ENCODE results near the gene GOLGA8T.
"Not testable (repeated sequence)": the region's sequence is repeated elsewhere in the genome, so short reads cannot be mapped to it uniquely, and the experiment has no call there.

GOLGA8T gene, protein sequence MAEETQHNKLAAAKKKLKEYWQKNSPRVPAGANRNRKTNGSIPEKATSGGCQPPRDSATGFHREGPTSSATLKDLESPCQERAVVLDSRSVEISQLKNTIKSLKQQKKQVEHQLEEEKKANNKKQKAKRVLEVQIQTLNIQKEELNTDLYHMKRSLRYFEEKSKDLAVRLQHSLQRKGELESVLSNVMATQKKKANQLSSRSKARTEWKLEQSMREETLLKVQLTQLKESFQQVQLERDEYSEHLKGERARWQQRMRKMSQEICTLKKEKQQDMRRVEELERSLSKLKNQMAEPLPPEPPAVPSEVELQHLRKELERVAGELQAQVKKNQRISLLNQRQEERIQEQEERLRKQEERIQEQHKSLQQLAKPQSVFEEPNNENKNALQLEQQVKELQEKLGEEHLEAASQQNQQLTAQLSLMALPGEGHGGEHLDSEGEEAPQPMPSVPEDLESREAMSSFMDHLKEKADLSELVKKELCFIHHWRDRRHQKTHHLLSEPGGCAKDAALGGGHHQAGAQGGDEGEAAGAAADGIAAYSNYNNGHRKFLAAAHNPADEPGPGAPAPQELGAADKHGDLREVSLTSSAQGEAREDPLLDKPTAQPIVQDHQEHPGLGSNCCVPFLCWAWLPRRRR

DNA sequence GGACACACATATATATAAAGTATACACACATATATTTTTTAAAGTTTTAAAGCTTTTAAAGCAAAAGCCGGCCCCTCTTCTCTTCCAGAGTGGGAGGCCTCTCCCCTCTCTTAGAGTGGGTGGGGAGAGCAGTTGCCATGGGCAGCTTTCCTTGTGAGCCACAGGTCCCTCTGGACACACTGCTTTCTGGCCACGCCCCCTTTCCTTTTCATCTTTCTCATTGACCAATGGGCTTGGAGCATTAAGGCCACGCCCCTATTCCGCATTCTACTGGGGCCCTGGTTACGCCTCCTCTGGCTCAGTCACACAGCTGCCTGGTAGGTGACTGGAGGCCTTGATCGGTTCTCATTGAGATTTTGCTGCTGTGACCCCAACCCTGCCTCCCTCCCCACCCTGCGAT lies at the start of gene GOLGA8T:
Gene GOLGA8T, plus strand, starts transcription at position 301 of the 400 bp plus-strand sequence. Its CDS starts 98 bp downstream, at position 399.
- not testable (repeated sequence) for DNase-seq

DNA sequence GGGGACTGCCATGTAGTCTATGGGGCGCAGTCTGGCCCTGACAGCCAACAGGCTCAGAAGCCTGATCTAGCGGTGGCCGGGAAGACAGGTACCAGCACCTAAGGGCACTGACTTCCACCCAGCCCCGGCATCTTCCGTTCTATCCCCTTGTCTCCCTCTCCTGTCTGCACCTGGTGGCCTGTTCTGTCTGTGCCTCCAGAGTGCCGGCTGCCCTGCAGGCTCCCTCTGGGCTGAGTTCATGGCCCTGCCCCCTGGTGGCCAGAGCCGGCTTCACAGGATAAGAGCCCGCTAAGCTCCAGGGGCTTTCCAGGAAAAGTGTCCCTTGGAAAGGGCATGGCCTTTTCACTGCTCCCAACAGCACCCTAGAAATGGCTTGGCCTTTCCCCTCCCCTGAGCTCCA lies 37.0 kb upstream of the GOLGA8T start:
- DNase-seq, result not testable (repeated sequence)

DNA sequence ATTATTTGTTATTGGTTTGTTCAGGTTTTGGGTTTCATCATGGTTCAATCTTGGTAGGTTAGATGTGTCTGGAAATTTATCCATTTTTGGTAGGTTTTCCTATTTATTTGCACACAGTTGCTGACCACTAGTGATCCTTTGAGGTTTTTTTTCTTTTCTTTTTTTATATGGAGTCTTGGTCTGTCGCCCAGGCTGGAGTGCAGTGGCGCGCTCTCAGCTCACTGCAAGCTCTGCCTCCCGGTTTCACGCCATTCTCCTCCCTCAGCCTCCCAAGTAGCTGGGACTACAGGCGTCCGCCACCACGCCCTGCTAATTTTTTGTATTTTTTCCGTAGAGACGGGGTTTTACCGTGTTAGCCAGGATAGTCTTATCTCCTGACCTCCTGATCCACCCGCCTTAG lies 32.0 kb upstream of the GOLGA8T start:
- not testable (repeated sequence) for DNase-seq

DNA sequence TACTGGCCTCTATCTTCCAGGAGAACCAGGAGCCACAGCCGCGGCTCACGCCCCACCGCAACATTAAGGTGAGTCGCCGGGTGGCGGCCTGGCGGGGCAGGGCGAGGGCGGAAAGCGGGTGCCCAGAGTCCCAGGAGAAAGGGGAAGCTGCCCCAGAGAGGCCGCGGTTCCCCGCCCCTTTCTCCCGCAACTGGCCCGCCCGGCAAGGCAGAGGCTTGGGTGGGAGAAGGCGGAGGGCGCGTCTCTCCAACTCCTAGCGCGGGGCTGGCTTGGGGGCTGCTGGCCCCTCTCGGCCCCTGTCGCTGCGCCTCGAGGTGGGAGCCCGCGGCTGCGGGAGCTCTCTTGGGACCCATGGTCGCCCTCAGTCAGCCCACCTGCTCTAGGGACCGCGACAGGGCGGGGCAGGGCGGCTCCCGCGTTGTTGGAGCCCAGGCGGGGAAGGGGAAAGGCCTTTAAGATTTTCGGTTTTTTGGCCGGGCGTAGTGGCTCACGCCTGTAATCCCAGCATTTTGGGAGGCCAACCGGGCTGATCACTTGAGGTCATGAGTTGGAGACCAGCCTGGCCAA lies 30.8 kb upstream of the GOLGA8T start:
- DNase-seq, result not testable (repeated sequence)

DNA sequence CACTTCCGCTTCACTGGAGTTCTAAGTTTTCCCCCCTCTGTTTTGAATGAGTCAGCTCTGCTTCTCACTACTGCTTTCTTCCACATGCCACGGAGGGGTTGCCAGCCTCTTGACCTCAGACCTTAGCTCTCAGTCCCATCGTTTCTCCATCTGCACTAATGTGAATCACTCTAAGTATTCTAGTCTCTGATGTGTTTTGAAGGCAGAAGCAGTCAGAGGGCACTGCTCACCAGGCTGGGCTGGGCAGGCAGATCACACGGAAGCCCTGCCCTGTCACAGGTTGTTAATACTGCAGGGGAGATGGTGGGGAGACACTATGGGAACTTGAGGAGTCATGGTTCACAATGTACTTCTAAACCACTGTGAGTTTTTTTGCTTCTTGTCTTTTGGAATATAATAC lies 24.3 kb upstream of the GOLGA8T start:
- DNase-seq, result not testable (repeated sequence)

DNA sequence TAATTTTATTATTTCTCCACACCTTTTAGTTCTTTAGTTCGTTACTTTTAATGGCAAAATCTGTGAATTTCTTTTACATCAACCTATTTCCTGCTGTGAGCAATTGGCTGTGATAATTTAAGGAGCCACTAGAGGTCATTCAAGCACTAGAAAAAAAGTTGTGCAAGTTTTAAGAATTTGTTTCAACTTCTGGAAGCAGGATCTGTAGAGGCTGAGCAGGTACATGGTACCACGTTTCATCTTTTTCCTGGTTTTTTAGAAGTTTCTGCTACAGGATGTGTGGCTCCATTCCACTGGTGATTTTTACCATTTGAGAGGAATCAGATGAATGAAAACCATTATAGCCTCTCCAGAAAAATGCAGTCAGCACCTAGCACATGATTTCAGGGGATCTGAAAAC lies 4.8 kb upstream of the GOLGA8T start:
- not testable (repeated sequence) for DNase-seq

DNA sequence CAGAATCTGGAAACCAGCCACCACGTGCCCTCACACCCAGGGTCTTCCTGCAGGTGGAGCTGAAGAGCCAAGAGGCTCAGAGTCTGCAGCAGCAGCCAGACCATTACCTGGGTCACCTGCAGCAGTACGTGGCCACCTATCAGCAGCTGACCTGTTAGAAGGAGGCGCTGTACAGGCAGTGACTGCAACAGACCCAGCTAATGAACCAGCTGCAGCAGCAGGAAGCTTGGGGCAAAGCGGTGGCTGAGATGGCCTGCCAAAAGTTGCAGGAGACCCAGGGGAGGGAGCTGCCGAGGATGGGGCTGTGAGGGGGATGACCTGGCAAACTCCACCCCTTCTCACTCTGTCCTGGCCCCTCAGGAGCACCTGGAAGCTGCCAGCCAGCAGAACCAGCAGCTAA lies 8.4 kb downstream of the GOLGA8T start:
- DNase-seq, result not testable (repeated sequence)

DNA sequence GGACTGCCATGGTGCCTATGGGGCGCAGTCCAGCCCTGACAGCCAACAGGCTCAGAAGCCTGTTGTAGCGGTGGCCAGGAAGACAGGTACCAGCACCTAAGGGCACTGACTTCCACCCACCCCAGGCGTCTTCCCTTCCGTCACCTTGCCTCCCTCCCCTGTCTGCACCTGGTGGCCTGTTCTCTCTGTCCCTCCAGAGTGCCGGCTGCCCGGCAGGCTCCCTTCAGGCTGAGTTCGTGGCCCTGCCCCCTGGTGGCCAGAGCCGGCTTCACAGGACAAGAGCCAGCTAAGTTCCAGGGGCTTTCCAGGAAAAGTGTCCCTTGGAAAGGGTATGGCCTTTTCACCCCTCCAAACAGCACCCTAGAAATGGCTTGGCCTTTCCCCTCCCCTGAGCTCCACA lies 15.0 kb downstream of the GOLGA8T start:
- DNase-seq, result not testable (repeated sequence)

DNA sequence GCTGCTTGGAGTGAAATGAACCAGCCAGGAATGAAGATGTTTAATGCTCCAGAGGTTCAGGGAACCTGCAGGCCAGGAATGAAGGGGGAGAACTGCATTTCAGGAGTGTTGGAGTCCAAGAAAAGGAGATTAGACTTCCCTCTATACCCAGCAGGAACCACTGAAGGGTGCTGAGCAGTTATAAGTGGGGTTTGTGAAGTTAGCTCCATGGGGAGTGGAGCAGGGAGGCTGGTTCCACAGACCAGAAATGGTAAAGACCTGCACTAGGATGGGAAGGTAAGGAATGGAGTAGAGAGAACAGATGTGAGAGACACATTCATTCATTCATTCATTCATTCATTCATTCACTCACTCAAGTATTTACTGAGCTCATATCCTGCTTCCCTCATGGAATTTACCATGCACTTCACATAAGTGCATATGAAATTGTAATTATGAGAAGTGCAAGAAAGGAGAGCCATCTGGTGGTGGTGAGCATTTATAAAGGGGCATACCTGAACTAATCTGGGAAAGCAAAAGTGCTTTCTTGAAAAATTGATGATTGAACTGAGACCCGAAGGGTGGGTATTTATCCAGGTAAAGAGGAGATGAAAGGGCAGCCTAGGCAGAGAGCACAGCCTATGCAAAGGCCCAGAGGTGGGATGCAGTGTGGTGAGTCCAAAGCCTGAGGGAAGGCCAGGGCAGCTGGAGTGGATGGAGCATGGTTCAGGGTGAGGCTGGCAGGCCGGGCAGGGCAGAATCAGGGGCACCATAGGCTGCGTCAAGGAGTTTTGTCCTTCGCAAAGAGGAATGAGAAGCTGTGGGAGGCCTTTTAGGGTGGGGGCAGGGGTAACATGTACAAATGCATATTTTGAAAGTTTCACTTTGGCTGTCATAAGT lies 27.9 kb downstream of the GOLGA8T start:
- not testable (repeated sequence) for DNase-seq

DNA sequence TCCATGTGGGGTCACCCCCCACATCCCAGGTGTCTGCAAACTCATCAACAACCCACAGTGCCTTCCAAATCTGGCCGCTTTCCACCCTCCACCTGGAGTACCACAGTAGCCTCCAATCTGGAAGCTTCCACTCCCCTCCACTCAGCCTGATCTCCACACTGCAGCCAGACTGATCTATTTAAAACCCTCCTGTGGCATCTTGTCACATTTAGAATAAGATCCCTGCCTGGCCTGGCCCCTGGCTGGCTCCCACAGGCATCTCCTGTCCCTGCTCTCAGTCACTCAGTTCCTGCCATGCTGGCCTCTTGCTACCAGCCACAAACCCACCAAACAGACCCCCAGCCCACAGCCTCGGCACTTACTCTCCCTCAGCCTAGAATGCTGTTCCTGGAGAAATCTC lies 28.9 kb downstream of the GOLGA8T start:
- DNase-seq, result not testable (repeated sequence)

DNA sequence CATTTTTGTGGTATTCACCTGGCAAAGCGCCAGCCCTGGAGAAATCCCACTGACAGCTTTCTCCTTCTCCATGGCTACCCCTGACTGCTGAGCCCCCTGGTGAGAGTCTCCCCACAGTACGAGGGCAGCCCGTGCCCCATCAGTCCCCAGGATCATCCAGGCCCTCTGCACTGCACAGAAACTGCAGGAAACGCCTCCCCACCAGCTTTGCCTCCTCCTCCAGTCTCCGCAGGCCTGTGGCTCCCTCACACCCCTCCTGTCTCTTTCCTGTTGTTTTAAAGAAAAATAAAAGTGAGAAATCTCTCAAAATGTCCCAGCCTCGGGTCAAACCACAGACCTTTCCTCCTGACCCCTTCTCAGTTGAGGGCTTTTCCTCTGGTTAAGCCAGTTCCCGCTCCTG lies 29.4 kb downstream of the GOLGA8T start:
- DNase-seq, result not testable (repeated sequence)

DNA sequence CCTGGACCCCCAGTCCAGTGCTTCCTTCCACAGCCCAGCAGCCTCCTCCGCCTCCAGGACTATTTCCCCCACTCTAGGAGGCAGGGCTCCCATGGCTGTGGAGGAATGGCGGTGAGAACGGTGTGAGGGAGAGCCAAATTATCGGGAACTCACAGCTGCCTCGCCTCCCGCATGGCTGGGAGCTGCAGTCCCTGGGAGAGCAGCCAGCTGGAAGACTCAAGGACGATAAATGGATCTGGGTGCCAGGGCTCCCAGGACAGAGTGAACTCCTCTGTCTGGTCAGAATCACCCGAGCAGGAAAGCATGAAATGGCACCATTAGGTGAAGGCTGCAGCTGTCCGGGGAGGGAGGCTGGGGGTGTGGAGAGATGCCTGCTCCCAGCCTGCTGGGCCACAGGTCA lies 32.6 kb downstream of the GOLGA8T start:
- DNase-seq, result not testable (repeated sequence)

DNA sequence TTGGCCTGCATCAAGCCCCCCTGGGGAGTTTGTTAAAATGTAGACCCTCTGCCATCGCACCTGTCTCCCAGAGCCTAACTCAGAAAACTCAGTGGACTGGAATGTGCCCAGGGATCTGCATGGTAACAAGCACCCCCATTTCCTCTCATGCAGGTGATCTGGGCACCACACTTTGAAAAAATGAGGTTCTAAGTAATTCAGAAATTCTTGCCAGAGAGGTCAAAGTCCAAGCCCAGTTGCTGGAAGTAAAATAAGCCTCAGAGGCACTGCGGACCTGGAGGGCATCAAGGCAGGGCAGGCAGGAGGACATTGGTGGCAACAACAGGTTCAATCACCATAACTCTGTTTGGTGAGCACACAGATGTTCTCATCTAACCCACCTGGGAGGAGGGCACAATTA lies 33.0 kb downstream of the GOLGA8T start:
- not testable (repeated sequence) for DNase-seq

DNA sequence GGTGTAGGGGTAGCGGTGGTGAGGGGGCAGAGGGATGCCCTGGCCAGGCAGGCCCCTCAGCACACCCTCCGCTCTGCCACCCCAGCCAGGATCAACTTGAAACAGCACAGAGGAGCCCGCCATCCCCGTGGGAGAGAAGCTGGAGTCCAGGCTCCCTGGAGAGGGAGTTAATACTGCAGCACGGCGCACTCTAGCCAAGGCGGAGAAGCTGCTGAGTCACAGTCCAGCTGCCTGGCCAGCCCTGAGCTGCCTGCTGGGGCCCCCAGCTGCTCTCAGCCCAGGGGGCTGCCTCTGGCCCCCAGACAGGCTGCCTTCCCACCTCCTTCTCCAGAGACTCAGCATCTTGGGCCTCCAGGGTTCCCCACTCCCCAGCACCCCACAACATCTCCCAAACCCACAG lies 36.6 kb downstream of the GOLGA8T start:
- DNase-seq, result not testable (repeated sequence)

DNA sequence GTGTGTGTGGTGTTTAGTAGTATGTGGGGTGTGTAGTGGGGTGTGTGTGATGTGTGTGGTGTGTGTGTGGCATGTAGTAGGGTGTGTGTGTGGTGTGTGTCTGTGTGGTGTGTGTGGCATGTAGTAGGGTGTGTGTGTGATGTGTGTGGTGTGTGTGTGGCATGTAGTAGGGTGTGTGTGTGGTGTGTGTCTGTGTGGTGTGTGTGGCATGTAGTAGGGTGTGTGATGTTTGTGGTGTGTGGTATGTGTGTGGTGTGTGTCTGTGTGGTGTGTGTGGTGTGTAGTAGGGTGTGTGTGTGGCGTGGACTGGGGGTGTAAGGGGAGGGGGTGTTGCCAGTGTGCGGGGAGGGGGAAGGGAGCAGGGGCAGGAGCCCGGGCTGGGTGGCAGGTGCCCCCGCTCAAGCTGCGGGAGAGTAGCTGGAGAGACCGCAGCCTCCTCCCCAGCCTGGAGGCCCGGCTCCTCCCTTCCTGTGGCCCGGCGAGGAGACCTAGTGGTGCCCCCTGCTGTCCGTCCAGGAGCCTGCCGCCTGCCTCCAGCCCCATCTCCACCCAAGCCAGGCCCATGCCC lies 38.3 kb downstream of the GOLGA8T start:
- DNase-seq, result not testable (repeated sequence)

DNA sequence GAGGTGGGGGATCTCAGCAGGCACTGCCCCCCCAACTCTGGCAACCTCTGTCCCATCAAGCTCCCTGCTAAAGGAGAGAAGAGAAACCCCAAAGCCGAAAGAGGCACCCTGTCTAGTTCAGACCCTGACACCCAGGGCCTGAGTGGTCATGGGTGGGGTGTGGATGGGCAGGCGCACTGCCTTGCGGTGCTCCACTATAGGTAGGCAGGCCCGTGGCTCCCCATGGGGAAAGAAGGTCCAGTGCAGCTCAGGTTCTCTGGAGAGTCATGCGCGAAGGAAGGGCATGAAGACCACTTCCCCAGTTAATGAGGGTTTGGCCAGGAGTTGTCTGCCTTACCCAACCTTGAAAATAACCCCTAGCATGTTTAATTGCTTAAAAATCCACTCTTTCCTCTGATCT lies 40.4 kb downstream of the GOLGA8T start:
- DNase-seq, result not testable (repeated sequence)

DNA sequence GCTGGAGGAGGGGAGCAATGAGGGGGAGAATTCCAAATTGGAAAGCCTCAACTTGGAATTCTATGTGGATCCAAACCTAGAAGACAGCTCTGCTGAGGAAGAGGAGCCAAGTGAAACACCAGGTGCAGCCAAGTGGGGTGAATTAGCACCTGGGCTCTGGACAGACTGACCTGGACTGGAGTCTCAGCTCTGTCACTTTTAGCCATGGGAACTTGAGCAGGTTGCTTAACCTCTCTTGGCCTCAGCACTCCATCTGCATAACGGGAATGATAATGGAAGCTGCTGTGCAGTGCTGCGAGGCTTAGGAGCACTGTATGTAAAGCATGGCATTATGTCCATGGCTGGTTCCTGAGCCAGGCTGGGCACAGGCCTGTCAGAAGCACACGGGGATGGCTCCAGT lies 41.8 kb downstream of the GOLGA8T start:
- not testable (repeated sequence) for DNase-seq

DNA sequence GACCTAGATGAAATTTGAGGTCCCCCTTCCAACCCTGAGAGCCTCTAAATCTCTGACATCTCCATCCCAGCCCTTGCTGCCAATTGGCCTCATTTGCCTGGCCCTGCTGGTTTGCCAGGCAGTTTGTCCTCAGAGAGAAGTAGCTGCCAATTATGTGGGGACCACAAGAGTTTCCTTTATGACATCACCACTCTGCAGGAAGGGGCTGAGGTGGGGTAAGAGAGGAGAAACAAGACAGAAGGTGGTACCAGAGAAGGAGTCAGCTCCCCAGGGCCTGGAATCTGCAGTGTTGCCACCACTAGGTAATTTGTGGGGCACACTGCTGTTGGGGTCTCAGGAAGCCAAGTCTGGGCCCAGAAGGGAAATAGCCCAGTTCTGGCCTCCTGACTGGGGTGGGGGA lies 45.0 kb downstream of the GOLGA8T start:
- not testable (repeated sequence) for DNase-seq

DNA sequence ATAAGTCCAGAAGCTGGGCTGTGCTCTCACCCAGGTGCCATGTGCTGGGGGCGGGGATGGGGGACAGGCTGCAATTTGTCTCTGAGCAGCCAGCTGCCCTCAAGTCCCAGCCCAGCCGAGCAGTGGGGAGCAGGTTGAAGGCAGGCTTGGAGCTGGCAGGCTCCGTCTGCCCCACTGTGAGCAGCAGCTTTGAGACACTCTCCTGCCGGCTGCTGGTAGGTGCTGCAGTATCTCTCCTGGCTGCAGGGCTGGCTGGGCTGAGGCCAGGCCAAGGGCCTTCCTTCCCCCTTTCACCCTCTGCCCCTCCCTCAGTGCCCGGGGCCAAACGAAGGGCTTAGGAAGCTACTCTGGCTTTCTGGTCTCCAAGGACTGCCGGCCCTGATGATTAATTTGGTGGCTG lies 50.6 kb downstream of the GOLGA8T start:
- DNase-seq, result not testable (repeated sequence)

DNA sequence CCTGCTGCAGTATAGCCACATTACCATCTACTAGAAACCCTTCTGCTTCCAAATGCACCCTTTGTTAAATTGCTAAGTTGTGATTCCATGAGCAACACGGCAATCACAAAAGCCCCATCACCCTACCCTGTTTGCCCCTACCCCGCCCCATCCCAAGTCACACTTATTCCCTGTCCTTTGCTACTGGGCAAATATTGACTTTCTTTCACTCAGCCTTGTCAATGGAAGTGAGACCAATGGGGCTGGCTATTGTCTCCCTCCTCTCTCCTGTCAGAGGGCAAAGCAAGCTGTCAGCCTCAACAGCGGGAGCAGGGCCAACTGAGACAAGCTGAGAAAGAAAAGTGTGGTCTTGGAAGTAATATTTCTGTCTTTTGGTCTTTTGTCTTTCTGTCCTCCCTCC lies 52.6 kb downstream of the GOLGA8T start:
- not testable (repeated sequence) for DNase-seq

DNA sequence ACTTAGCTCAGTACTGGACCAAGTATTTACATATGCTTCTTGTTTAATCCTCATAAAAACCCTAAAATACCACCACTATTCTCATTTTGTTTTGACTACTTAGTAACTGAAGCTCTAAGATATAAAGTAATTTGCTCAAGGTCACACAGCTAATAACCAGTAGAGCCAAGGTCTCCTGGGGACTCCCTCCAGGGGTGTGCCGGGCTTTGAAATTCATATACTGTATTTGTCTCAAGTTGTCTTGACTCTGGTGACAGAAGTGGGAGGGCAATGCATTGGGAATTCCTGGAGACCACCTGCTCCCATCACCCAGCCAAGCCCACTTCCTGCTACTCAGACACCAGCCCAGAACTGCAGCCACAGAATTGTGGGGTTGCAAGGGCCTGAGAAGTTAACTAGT lies 54.9 kb downstream of the GOLGA8T start:
- DNase-seq, result not testable (repeated sequence)

DNA sequence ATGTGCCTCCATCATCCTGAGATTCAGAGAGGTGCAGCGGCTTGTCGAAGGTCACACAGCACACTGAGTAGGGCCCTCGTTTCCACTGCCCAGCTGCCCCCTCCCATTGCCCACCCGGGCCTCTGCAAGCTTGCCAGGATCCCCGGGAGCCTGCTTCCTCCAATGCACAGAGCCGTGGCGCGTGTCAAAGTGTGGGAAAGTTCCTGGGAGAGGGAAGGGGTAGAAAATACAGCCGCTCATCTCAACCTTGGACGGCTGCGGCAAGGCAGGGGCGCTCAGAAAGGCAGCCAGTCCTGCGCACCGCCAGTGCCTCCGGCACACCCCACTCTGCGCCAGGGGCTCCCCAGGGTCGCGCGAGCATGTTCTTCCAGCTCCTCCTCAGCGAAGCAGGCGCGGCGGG lies 56.3 kb downstream of the GOLGA8T start:
- not testable (repeated sequence) for DNase-seq
